Fibroblast of gingiva (primary cell): ENCODE data around the gene USF1.
"Not testable (repeated sequence)": the region's sequence is repeated elsewhere in the genome, so short reads cannot be mapped to it uniquely, and the experiment has no call there.

Source experiments
- DNase-seq: peaks from one replicate; pipeline ENCODE4 v3.0.0-alpha.2; 2011; ENCODE audit warnings: low read depth

USF1 gene

GRCh38 chr1:161047436-161048420 lies 2.0 kb upstream of the USF1 start:
- DNase-seq: no peak

- DNase-seq: no peak
Measured at GRCh38 chr1:161046605-161047228, 940 bp upstream of the USF1 start.

GRCh38 chr1:161044908-161045735 lies 655 bp downstream of the USF1 start:
- DNase-seq: peak; percentile 69

GRCh38 chr1:161044535-161044907 lies 1.3 kb downstream of the USF1 start:
- DNase-seq: no peak

- no peak for DNase-seq
Measured at GRCh38 chr1:161039546-161039945, 6.2 kb downstream of the USF1 start.

GRCh38 chr1:161039154-161039545 lies 6.6 kb downstream of the USF1 start:
- DNase-seq: no peak

- DNase-seq: no peak
Measured at GRCh38 chr1:161038523-161039153, 7.1 kb downstream of the USF1 start, which contains the start of gene TSTD1. Gene TSTD1 (minus strand): TSS chr1:161038964. CDS start chr1:161038889, 75 bp downstream.

- DNase-seq: no peak
Measured at GRCh38 chr1:161037661-161038522, 7.9 kb downstream of the USF1 start.

GRCh38 chr1:161033751-161034150 lies 12.0 kb downstream of the USF1 start:
- no peak for DNase-seq

GRCh38 chr1:161032409-161032808 lies 13.4 kb downstream of the USF1 start:
- no peak for DNase-seq

GRCh38 chr1:161031874-161032273 lies 13.9 kb downstream of the USF1 start:
- DNase-seq: no peak

GRCh38 chr1:161029466-161029865 lies 16.3 kb downstream of the USF1 start:
- not testable (repeated sequence) for DNase-seq

GRCh38 chr1:161026954-161027353 lies 18.8 kb downstream of the USF1 start:
- not testable (repeated sequence) for DNase-seq

GRCh38 chr1:161022432-161022831 lies 23.3 kb downstream of the USF1 start:
- not testable (repeated sequence) for DNase-seq

- no peak for DNase-seq
Measured at GRCh38 chr1:161021970-161022353, 23.8 kb downstream of the USF1 start.

GRCh38 chr1:161021165-161021969 lies 24.4 kb downstream of the USF1 start:
- no peak for DNase-seq

- no peak for DNase-seq
Measured at GRCh38 chr1:161020509-161021164, 25.1 kb downstream of the USF1 start, which contains the start of gene F11R. Gene F11R (minus strand): TSS chr1:161021152. CDS start chr1:161021073, 79 bp downstream.

GRCh38 chr1:161019751-161020495 lies 25.9 kb downstream of the USF1 start:
- DNase-seq: no peak
